Neural progenitor cell (in vitro differentiated cells): ENCODE results near the gene GLT8D2. TPM values are rescaled to one million over a fixed set of nuclear protein-coding genes. Genes with fewer than 3 reads are reported as not detected.

Experiments
- DNase-seq: peaks from one replicate; pipeline ENCODE4 v3.0.0-alpha.2; 2016; ENCODE audit warnings: low spot score
- H2AFZ ChIP-seq: fragments of 200-600 bp; sonication (generic); replicated peaks from 2 replicates; pipeline ENCODE4 v1.6.1; 2016; ENCODE audit warnings: antibody characterized with exemption
- H3F3A ChIP-seq: fragments of 200-600 bp; sonication (generic); 2 replicates; pipeline ENCODE4 v1.6.1; 2016; ENCODE audit warnings: antibody characterized with exemption, low read depth
- H3K27ac ChIP-seq: fragments of 200-600 bp; sonication (generic); 2 replicates; pipeline ENCODE4 v1.5.1; 2016; ENCODE audit warnings: mild to moderate bottlenecking
- H3K27me3 ChIP-seq: fragments of 200-600 bp; sonication (generic); 2 replicates; pipeline ENCODE4 v1.6.1; 2016; ENCODE audit warnings: mild to moderate bottlenecking, moderate library complexity
- H3K36me3 ChIP-seq: fragments of 200-600 bp; sonication (generic); 2 replicates; pipeline ENCODE4 v1.5.1; 2016
- H3K4me1 ChIP-seq: fragments of 200-600 bp; sonication (generic); 2 replicates; pipeline ENCODE4 v1.6.1; 2016; ENCODE audit warnings: mixed run types
- H3K4me2 ChIP-seq: fragments of 200-600 bp; sonication (generic); 2 replicates; pipeline ENCODE4 v1.6.1; 2016
- H3K4me3 ChIP-seq: fragments of 200-600 bp; sonication (generic); 2 replicates; pipeline ENCODE4 v1.5.1; 2016
- H3K79me2 ChIP-seq: fragments of 200-600 bp; sonication (generic); 2 replicates; pipeline ENCODE4 v1.6.1; 2016; ENCODE audit warnings: low read depth
- H3K9ac ChIP-seq: fragments of 200-600 bp; sonication (generic); 2 replicates; pipeline ENCODE4 v1.6.1; 2016
- H3K9me3 ChIP-seq: fragments of 200-600 bp; sonication (generic); 2 replicates; pipeline ENCODE4 v1.5.1; 2016; ENCODE audit warnings: low read depth
- H4K20me1 ChIP-seq: fragments of 200-600 bp; sonication (generic); 2 replicates; pipeline ENCODE4 v1.6.1; 2016; ENCODE audit warnings: low read depth
- H3K27ac Mint-ChIP-seq: 3 replicates; pipeline ENCODE4 v1.8.0; 2021; ENCODE audit warnings: mixed read lengths
- H3K27me3 Mint-ChIP-seq: 2 replicates; pipeline ENCODE4 v1.8.0; 2022; ENCODE audit warnings: low read depth, mild to moderate bottlenecking, inconsistent platforms, moderate library complexity, mixed read lengths; ENCODE audit not compliant: insufficient read depth
- H3K36me3 Mint-ChIP-seq: 3 replicates; pipeline ENCODE4 v1.8.0; 2021; ENCODE audit warnings: mixed read lengths
- H3K4me1 Mint-ChIP-seq: 3 replicates; pipeline ENCODE4 v1.8.0; 2021; ENCODE audit warnings: mixed read lengths
- H3K4me3 Mint-ChIP-seq: 3 replicates; pipeline ENCODE4 v1.8.0; 2021; ENCODE audit warnings: mild to moderate bottlenecking, moderate library complexity, mixed read lengths
- H3K9me3 Mint-ChIP-seq: 3 replicates; pipeline ENCODE4 v1.8.0; 2020; ENCODE audit warnings: mixed read lengths
- EZH2 ChIP-seq: fragments of 200-600 bp; sonication (generic); IDR thresholded peaks from 2 replicates; pipeline ENCODE4 v1.6.1; 2017; ENCODE audit warnings: antibody characterized with exemption, mild to moderate bottlenecking, moderate library complexity
- EZH2phosphoT487 ChIP-seq: fragments of 200-600 bp; sonication (generic); IDR thresholded peaks from 2 replicates; pipeline ENCODE4 v1.6.1; 2017; ENCODE audit warnings: antibody characterized with exemption
- total RNA-seq: library from RNA; depleted of rRNA; stranded (reverse); fragments of >200 nt; gene quantifications from 2 replicates; pipeline ENCODE4 v1.2.3, GENCODE V29; 2015; ENCODE audit warnings: low replicate concordance
- TF ChIP-seq, protein P1 (sequence below): fragments of 200-600 bp; sonication (generic); IDR thresholded peaks from 2 replicates; pipeline ENCODE4 v1.5.1; 2017; ENCODE audit warnings: antibody characterized with exemption, mild to moderate bottlenecking

Gene GLT8D2
- total RNA-seq, 1 donor from 2014 or later = 3.9 TPM

GRCh38 chr12:104000807-104001434, 49.1 kb downstream of the GLT8D2 start:
- Mint-ChIP-seq H3K27me3 (no peaks in the 10 kb centered on the region), H3K4me1 (no peaks in the 10 kb centered on the region), H3K36me3 (no peaks in the 10 kb centered on the region), H3K9me3 (no peaks in the 10 kb centered on the region), H3K27ac (no peak overlapping the region), H3K4me3 (no peak overlapping the region)
- no peak overlapping the region for H3K4me3 ChIP-seq
- TF ChIP-seq EZH2 = no peak
- TF ChIP-seq, protein P1, sequence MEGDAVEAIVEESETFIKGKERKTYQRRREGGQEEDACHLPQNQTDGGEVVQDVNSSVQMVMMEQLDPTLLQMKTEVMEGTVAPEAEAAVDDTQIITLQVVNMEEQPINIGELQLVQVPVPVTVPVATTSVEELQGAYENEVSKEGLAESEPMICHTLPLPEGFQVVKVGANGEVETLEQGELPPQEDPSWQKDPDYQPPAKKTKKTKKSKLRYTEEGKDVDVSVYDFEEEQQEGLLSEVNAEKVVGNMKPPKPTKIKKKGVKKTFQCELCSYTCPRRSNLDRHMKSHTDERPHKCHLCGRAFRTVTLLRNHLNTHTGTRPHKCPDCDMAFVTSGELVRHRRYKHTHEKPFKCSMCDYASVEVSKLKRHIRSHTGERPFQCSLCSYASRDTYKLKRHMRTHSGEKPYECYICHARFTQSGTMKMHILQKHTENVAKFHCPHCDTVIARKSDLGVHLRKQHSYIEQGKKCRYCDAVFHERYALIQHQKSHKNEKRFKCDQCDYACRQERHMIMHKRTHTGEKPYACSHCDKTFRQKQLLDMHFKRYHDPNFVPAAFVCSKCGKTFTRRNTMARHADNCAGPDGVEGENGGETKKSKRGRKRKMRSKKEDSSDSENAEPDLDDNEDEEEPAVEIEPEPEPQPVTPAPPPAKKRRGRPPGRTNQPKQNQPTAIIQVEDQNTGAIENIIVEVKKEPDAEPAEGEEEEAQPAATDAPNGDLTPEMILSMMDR = no peak
- TF ChIP-seq EZH2phosphoT487 = no peak
- DNase-seq = no peak
- no peaks in the 10 kb centered on the region for H3K79me2 ChIP-seq
- H3K27me3 ChIP-seq = no peaks in the 10 kb centered on the region
- H2AFZ ChIP-seq = no peak overlapping the region
- H3F3A ChIP-seq = no peaks in the 10 kb centered on the region
- no peak overlapping the region for H3K9ac ChIP-seq
- no peaks in the 10 kb centered on the region for H4K20me1 ChIP-seq
- no peaks in the 10 kb centered on the region for H3K4me1 ChIP-seq
- H3K27ac ChIP-seq = no peak overlapping the region
- no peak overlapping the region for H3K4me2 ChIP-seq
- no peaks in the 10 kb centered on the region for H3K9me3 ChIP-seq
- H3K36me3 ChIP-seq = no peaks in the 10 kb centered on the region

DNA sequence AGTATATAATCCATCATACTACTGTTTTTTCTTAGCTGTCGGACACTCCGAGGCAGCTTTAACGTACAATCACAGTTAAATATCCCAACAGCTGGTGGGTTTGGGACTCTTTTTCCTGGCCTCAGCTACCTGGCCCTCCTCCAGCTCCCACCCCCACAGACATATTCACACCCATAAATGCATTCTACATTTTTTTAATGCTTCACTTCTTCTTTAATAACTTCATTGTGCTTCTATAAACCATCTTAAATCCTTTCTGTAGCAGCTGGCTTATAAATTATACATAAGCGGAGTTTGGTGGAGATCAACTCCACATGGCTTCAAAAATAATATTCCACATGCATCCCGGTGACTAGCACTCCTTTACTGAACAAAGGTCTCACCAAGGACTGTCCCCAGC, 51.0 kb downstream of the GLT8D2 start:
- Mint-ChIP-seq H3K36me3 (no peaks in the 10 kb centered on the region), H3K27ac (no peak overlapping the region)
- no peaks in the 10 kb centered on the region for H3K27me3 ChIP-seq

DNA sequence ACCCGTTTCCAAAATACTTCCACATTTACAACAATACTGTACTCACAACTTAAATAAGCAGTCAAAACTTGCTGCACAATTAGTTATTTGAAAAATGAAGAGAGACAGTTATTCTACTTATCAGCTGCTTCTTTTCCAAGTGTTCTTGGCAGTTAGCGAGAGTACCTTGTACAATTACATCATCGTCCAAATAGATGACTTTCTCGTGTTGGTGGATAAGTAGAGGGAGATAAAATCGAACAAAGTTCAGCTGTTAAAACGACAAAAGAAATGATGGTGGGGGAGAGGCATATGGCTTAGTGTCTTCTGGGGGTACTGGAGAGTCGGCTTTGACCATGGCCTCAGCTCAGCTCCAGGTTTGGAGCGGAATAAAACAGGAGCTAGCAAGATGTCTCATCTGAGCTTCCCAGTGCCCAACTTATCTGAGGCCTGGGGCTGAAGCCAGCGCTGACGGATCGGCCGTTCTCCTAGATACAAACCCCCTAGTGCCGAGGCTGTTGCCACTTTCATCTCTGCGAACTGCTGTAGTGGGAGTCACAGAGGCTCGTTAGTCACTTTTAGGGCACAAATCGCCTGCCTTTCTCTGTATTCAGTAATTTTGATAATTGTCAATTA, 52.6 kb downstream of the GLT8D2 start:
- Histone ChIP-seq H3K27me3 (no peaks in the 10 kb centered on the region), H2AFZ (no peak overlapping the region), H3K4me1 (no peaks in the 10 kb centered on the region), H3K27ac (no peak overlapping the region), H3K36me3 (no peaks in the 10 kb centered on the region), H4K20me1 (no peaks in the 10 kb centered on the region), H3F3A (no peaks in the 10 kb centered on the region), H3K79me2 (no peaks in the 10 kb centered on the region), H3K4me3 (no peak overlapping the region), H3K9ac (no peak overlapping the region), H3K4me2 (no peak overlapping the region), H3K9me3 (no peaks in the 10 kb centered on the region)
- no peak for DNase-seq
- H3K4me1 Mint-ChIP-seq = no peaks in the 10 kb centered on the region
- no peak overlapping the region for H3K27ac Mint-ChIP-seq
- H3K36me3 Mint-ChIP-seq = no peaks in the 10 kb centered on the region
- H3K27me3 Mint-ChIP-seq = no peaks in the 10 kb centered on the region
- H3K4me3 Mint-ChIP-seq = no peak overlapping the region
- TF ChIP-seq, protein P1 = no peak
- TF ChIP-seq EZH2 (no peak), EZH2phosphoT487 (no peak)
- H3K9me3 Mint-ChIP-seq = no peaks in the 10 kb centered on the region

More for the DNA sequence above, 51.0 kb downstream of the GLT8D2 start:
- Histone ChIP-seq H3K4me3 (no peak overlapping the region), H3K9ac (no peak overlapping the region), H3K9me3 (no peaks in the 10 kb centered on the region), H3K4me2 (no peak overlapping the region), H3K27ac (no peak overlapping the region), H4K20me1 (no peaks in the 10 kb centered on the region), H3K79me2 (no peaks in the 10 kb centered on the region), H2AFZ (no peak overlapping the region), H3K36me3 (no peaks in the 10 kb centered on the region), H3F3A (no peaks in the 10 kb centered on the region), H3K4me1 (no peaks in the 10 kb centered on the region)
- H3K4me1 Mint-ChIP-seq = no peaks in the 10 kb centered on the region
- TF ChIP-seq EZH2phosphoT487 = no peak
- TF ChIP-seq, protein P1 = no peak
- TF ChIP-seq EZH2 = no peak
- DNase-seq = no peak
- no peaks in the 10 kb centered on the region for H3K27me3 Mint-ChIP-seq
- H3K9me3 Mint-ChIP-seq = no peaks in the 10 kb centered on the region
- H3K4me3 Mint-ChIP-seq = no peak overlapping the region
